HCT116 (cell line): ENCODE measurements around the gene PRDM12. TPM values are rescaled to one million over a fixed set of nuclear protein-coding genes. Genes with fewer than 3 reads are reported as not detected.
A peak's percentile ranks its signal among the peaks of the same experiment; 100 is the strongest.

Experiments used
- ATAC-seq: fragments of 200-7000 bp; cut with Tn5 transposase; 2 replicates; pipeline ENCODE4 v1.9.1; 2020; ENCODE audit warnings: mild to moderate bottlenecking, moderate library complexity
- BruUV-seq: library from RNA; stranded (reverse); fragments of 400-500 nt; replicated peaks from 2 replicates; lab custom pipeline; 2021; lab: Mats Ljungman, UMichigan
- CTCF ChIA-PET: fragments of 300-600 bp; sonication (Branson Sonifier 250); formaldehyde crosslinking; loops from one replicate; lab custom pipeline; 2021; ENCODE audit warnings: antibody characterized with exemption; lab: Charles Lee
- POLR2A ChIA-PET: fragments of 300-600, 350-600 bp; sonication (Branson Sonifier 250); formaldehyde crosslinking; loops from one replicate; lab custom pipeline; 2021; ENCODE audit warnings: antibody characterized with exemption; lab: Charles Lee
- RAD21 ChIA-PET, 2 experiments: fragments of 300-600 bp; sonication (Branson Sonifier 250); formaldehyde crosslinking; loops; one replicate each; lab custom pipeline; 2023; ENCODE audit warnings: low total read pairs in 2 of 2; ENCODE audit not compliant: uncharacterized antibody in 2 of 2, unreplicated experiment in 2 of 2, low non-redundant PET in 1 of 2; lab: Charles Lee
- DNase-seq: peaks from one replicate; pipeline ENCODE4 v3.0.0-alpha.2; 2010; ENCODE audit warnings: low read depth, low spot score
- H2AFZ ChIP-seq: fragments of 200-600 bp; shearing (Covaris generic), sonication (generic); 2 replicates; pipeline ENCODE4 v1.6.1; 2017; ENCODE audit warnings: low read depth, mixed run types, mixed read lengths, antibody characterized with exemption, low read length; ENCODE audit not compliant: poor library complexity, severe bottlenecking
- H3K27ac ChIP-seq: 2 replicates; pipeline ENCODE4 v1.5.1; 2012; ENCODE audit warnings: low read depth, low read length
- H3K27me3 ChIP-seq: fragments of 200-600 bp; sonication (generic); 2 replicates; pipeline ENCODE4 v1.6.1; 2016; ENCODE audit warnings: mixed run types, low read length, mixed read lengths; ENCODE audit not compliant: insufficient read depth
- H3K36me3 ChIP-seq, 2 experiments: fragments of 200-500 bp in 1 of 2; fragments of 200-600 bp in 1 of 2; sonication (Bioruptor generic) in 1 of 2; sonication (generic) in 1 of 2; 2 replicates each; pipeline versions ENCODE4 v1.5.1 to v1.6.1; 2014 to 2016; ENCODE audit warnings: low read length in 2 of 2, inconsistent platforms in 1 of 2, mixed read lengths in 1 of 2, mixed run types in 1 of 2; ENCODE audit not compliant: insufficient read depth in 2 of 2, control insufficient read depth in 1 of 2
- H3K4me1 ChIP-seq, 2 experiments: fragments of 200-600 bp in 1 of 2; sonication (generic) in 1 of 2; 2 replicates each; pipeline versions ENCODE4 v1.5.1 to v1.6.1; 2012 to 2017; ENCODE audit warnings: low read length in 2 of 2, inconsistent platforms in 1 of 2, mild to moderate bottlenecking in 1 of 2, mixed read lengths in 1 of 2, mixed run types in 1 of 2, moderate library complexity in 1 of 2; ENCODE audit not compliant: insufficient read depth in 2 of 2, control insufficient read depth in 1 of 2
- H3K4me2 ChIP-seq: fragments of 200-600 bp; sonication (generic); 2 replicates; pipeline ENCODE4 v1.6.1; 2017; ENCODE audit warnings: mixed run types, low read length, mixed read lengths
- H3K4me3 ChIP-seq, 2 experiments: fragments of 200-600 bp in 1 of 2; sonication (generic) in 1 of 2; replicated peaks in 1 of 2; 2 replicates each; pipeline ENCODE4 v1.5.1; 2011 to 2016; ENCODE audit warnings: low read length in 2 of 2, control low read depth in 1 of 2, low read depth in 1 of 2, mild to moderate bottlenecking in 1 of 2, mixed read lengths in 1 of 2, mixed run types in 1 of 2
- H3K79me2 ChIP-seq: fragments of 200-600 bp; sonication (generic); 2 replicates; pipeline ENCODE4 v1.6.1; 2017; ENCODE audit warnings: mild to moderate bottlenecking, mixed run types, low read length, moderate library complexity, mixed read lengths; ENCODE audit not compliant: insufficient read depth
- H3K9ac ChIP-seq: fragments of 200-600 bp; sonication (generic); 2 replicates; pipeline ENCODE4 v1.6.1; 2016; ENCODE audit warnings: low read length, mixed read lengths
- H3K9me2 ChIP-seq: fragments of 200-600 bp; sonication (generic), shearing (Covaris generic); 2 replicates; pipeline ENCODE4 v1.6.1; 2017; ENCODE audit warnings: mixed run types, mild to moderate bottlenecking, moderate library complexity; ENCODE audit not compliant: insufficient read depth
- H3K9me3 ChIP-seq, 2 experiments: fragments of 200-500 bp in 1 of 2; fragments of 200-600 bp in 1 of 2; sonication (Bioruptor generic) in 1 of 2; sonication (generic) in 1 of 2; 2 replicates each; pipeline ENCODE4 v1.6.1; 2014 to 2017; ENCODE audit warnings: low read length in 2 of 2, mixed read lengths in 2 of 2, inconsistent platforms in 1 of 2, low read depth in 1 of 2, mild to moderate bottlenecking in 1 of 2, mixed run types in 1 of 2, moderate library complexity in 1 of 2; ENCODE audit not compliant: control insufficient read depth in 1 of 2, insufficient read depth in 1 of 2
- H4K20me1 ChIP-seq: fragments of 200-600 bp; sonication (generic), shearing (Covaris generic); 2 replicates; pipeline ENCODE4 v1.6.1; 2017; ENCODE audit warnings: mixed run types, mild to moderate bottlenecking, moderate library complexity; ENCODE audit not compliant: insufficient read depth
- ATF3 ChIP-seq: IDR thresholded peaks from 2 replicates; pipeline ENCODE4 v1.6.1; 2012
- CBX3 ChIP-seq: IDR thresholded peaks from 2 replicates; pipeline ENCODE4 v1.6.1; 2012; ENCODE audit warnings: low read depth
- CEBPB ChIP-seq: IDR thresholded peaks from 2 replicates; pipeline ENCODE4 v1.6.1; 2012; ENCODE audit warnings: low read depth
- EGR1 ChIP-seq: IDR thresholded peaks from 2 replicates; pipeline ENCODE4 v1.6.1; 2012; ENCODE audit warnings: low read depth
- FOSL1 ChIP-seq: IDR thresholded peaks from 2 replicates; pipeline ENCODE4 v1.6.1; 2012; ENCODE audit warnings: low read depth
- POLR2AphosphoS5 ChIP-seq: IDR thresholded peaks from 2 replicates; pipeline ENCODE4 v1.6.1; 2011; ENCODE audit warnings: mild to moderate bottlenecking, low read depth, low read length, moderate library complexity
- RAD21 ChIP-seq: IDR thresholded peaks from 2 replicates; pipeline ENCODE4 v1.6.1; 2012; ENCODE audit warnings: low read depth, mild to moderate bottlenecking
- REST ChIP-seq: IDR thresholded peaks from 2 replicates; pipeline ENCODE4 v1.6.1; 2012; ENCODE audit warnings: low read depth
- SIN3A ChIP-seq: IDR thresholded peaks from 2 replicates; pipeline ENCODE4 v1.6.1; 2012; ENCODE audit warnings: low read depth
- SP1 ChIP-seq: IDR thresholded peaks from 2 replicates; pipeline ENCODE4 v1.6.1; 2012; ENCODE audit warnings: low read depth
- YY1 ChIP-seq: IDR thresholded peaks from 2 replicates; pipeline ENCODE4 v1.6.1; 2011; ENCODE audit warnings: low read length, low read depth, moderate library complexity, mild to moderate bottlenecking; ENCODE audit not compliant: insufficient replicate concordance; ENCODE audit errors: extremely low read depth
- ZBTB33 ChIP-seq: IDR thresholded peaks from 2 replicates; pipeline ENCODE4 v1.6.1; 2011; ENCODE audit warnings: mild to moderate bottlenecking, low read length, moderate library complexity; ENCODE audit not compliant: insufficient replicate concordance; ENCODE audit errors: extremely low read depth
- ZFX ChIP-seq: fragments of 450-650 bp; IDR thresholded peaks from 2 replicates; pipeline ENCODE4 v1.6.1; 2017
- intact Hi-C: fragments of 100-400 bp; cut with micrococcal nuclease; formaldehyde crosslinking; loops from 2 replicates; pipeline ENCODE4 v1.10.0; 2022
- total RNA-seq: library from RNA; stranded (reverse); gene quantifications from one replicate; pipeline ENCODE4 v1.2.1, GENCODE V29; 2021; ENCODE audit not compliant: unreplicated experiment

PRDM12 gene
- total RNA-seq, 1 experiment from 2014 or later: 0.54 TPM

GRCh38 chr9:130714586-130715110 is 50.3 kb downstream of the PRDM12 start:
- Histone ChIP-seq H3K27ac (no peak overlapping the region), H3K27me3 (no peaks in the 10 kb centered on the region), H3K79me2 (peaks cover 64% of the 10 kb centered on the region), H4K20me1 (no peaks in the 10 kb centered on the region), H3K4me2 (peak overlapping the region; percentile 97), H2AFZ (no peak overlapping the region), H3K36me3 (no peaks in the 10 kb centered on the region), H3K4me3 (peak overlapping the region in 1 of 2 experiments; percentile 93; a peak in 1 of 4 replicates), H3K9me3 (no peaks in the 10 kb centered on the region), H3K4me1 (peaks cover 0 to 38% of the 10 kb centered on the region in 2 experiments; a peak in 3 of 4 replicates), H3K9ac (no peak overlapping the region; the same call in 1 of the 2 replicates), H3K9me2 (no peaks in the 10 kb centered on the region)
- TF ChIP-seq POLR2AphosphoS5 (no peak), EGR1 (no peak), FOSL1 (no peak), CBX3 (no peak), SIN3A (no peak), RAD21 (no peak), SP1 (no peak), ZFX (no peak)
- intact Hi-C loops: loop anchor here (5.0 kb wide), 1 partner anchor 133 kb away; no protein-coding TSS in a partner anchor
- BruUV-seq: no TSS peak
- POLR2A ChIA-PET: interaction anchor here (1.5 kb wide), 1 partner anchor 13 kb away, joined by 5 read pairs; no protein-coding TSS in a partner anchor
- no peak for ATAC-seq
- RAD21 ChIA-PET: no interaction called here
- no peak for DNase-seq
- CTCF ChIA-PET: interaction anchor here (0.8 kb wide), 1 partner anchor 13 kb away, joined by 4 read pairs; no protein-coding TSS in a partner anchor

GRCh38 chr9:130715270-130715669 is 50.9 kb downstream of the PRDM12 start:
- no peak for ATAC-seq
- Histone ChIP-seq H4K20me1 (no peaks in the 10 kb centered on the region), H3K4me3 (no peak overlapping the region), H3K9me3 (no peaks in the 10 kb centered on the region), H3K4me1 (peaks cover 0 to 38% of the 10 kb centered on the region in 2 experiments; a peak in 3 of 4 replicates), H3K79me2 (peaks cover 70% of the 10 kb centered on the region), H3K36me3 (no peaks in the 10 kb centered on the region), H3K9me2 (no peaks in the 10 kb centered on the region), H2AFZ (no peak overlapping the region), H3K9ac (no peak overlapping the region), H3K27ac (no peak overlapping the region), H3K4me2 (peak overlapping the region; percentile 97; the same call in 1 of the 2 replicates), H3K27me3 (no peaks in the 10 kb centered on the region)
- BruUV-seq: no TSS peak
- DNase-seq: no peak
- CTCF ChIA-PET: interaction anchor here (0.8 kb wide), 1 partner anchor 14 kb away, joined by 4 read pairs; no protein-coding TSS in a partner anchor
- intact Hi-C loops: no loop called here
- RAD21 ChIA-PET: no interaction called here
- POLR2A ChIA-PET: interaction anchor here (1.5 kb wide), 1 partner anchor 13 kb away, joined by 5 read pairs; no protein-coding TSS in a partner anchor
- TF ChIP-seq FOSL1 (no peak), CEBPB (no peak), ATF3 (no peak), EGR1 (no peak), POLR2AphosphoS5 (no peak), ZBTB33 (no peak), SP1 (no peak), RAD21 (no peak), YY1 (no peak), SIN3A (no peak), REST (no peak), ZFX (no peak), CBX3 (no peak)
